Erythroblast (primary cell): ENCODE measurements around the gene GBF1.
A peak's percentile ranks its signal among the peaks of the same experiment; 100 is the strongest.

Experiments used
- GATA1 ChIP-seq: IDR thresholded peaks from 2 replicates; pipeline ENCODE4 v1.6.1; 2011; ENCODE audit warnings: low read depth, mild to moderate bottlenecking, control low read depth, low read length, moderate library complexity
- POLR2A ChIP-seq: IDR thresholded peaks from 2 replicates; pipeline ENCODE4 v1.6.1; 2011; ENCODE audit warnings: mild to moderate bottlenecking, low read length

- peak; percentile 5 for TF ChIP-seq POLR2A
- no peak for TF ChIP-seq GATA1
Measured at GRCh38 chr10:102399217-102400021, 154.1 kb downstream of the GBF1 start.
